CD4-positive, alpha-beta T cell treated with Interleukin-10 for 1 hour (primary cell): ENCODE measurements around the gene SPESP1.
"Not testable (repeated sequence)": the region's sequence is repeated elsewhere in the genome, so short reads cannot be mapped to it uniquely, and the experiment has no call there.

Experiments
- DNase-seq: peaks from one replicate; pipeline ENCODE4 v3.0.0-alpha.2; 2020

SPESP1 gene

DNA sequence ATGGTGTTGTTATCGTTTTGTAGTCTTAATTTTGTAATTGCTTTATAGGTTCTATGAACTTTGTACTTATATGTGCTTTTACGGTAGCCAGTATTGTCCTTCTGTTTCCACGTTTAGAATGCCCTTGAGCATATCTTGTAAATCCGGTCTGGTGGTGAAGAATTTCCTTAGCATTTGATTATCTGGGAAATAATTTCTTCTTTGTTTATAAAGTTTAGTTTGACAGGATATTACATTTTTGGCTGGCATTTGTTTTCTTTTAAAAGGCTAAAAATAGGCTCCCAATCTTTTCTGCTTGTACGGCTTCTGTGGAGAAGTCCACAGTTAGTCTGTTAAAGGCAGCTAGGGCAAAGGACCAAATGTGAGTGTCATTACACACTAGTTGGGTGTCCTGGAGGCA lies 36.7 kb downstream of the SPESP1 start:
- DNase-seq: no peak

DNA sequence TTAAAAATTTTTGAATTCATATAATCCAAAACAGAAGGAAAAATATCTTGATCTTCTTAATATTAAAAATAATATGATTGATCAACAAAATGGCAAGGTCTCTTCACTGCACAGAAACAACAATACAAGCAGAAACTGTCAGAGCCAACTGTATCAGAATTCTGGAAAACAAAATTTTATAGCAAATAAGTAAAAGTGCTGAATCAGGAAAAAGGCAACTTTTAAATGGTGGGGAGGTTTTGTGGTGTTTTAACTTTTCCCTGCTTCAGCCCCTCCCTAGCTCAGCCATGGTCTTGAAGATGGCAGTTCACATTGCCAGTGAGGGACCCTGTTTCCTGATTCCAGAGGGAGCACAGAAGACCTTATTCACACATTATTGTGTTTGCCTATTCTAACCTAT lies 37.6 kb downstream of the SPESP1 start:
- no peak for DNase-seq

DNA sequence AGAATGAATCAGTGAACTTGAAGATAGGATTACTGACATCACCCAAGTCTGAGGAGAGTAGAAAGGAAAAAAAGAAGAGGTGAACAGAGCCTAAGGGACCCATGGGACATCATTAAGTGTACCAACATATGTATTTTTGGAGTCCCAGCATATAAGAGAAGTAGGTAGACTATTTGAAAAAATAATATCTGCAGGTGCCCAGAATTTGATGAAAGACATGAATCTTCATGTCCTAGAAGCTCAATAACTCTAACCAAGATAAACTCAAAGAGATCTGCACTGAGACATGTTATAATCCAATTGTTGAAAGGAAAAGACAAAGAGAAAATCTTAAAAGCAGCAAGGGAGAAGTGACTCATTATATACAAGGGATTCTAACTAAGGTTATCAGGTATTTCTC lies 39.0 kb downstream of the SPESP1 start:
- no peak for DNase-seq

- no peak for DNase-seq
Measured at GRCh38 chr15:68972201-68973065, 42.1 kb downstream of the SPESP1 start.

- DNase-seq: not testable (repeated sequence)
Measured at GRCh38 chr15:68975651-68976160, 45.4 kb downstream of the SPESP1 start.

DNA sequence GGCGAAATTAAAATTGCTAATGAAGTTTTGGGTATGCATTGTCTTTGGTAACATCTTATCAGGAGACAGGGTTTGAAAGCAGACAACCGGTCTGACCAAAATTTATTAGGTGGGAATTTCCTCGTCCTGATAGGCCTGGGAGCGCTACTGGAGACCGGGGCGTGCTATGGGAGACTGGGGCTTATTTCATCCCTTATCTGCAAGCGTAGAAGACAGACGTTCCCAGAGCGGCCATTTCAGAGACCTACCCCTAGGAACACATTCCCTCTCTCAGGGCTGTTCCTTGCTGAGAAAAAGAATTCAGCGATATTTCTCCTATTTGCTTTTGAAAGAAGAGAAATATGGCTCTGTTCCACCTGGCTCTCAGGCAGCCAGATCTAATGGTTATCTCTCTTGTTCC lies 47.1 kb downstream of the SPESP1 start:
- DNase-seq: not testable (repeated sequence)

DNA sequence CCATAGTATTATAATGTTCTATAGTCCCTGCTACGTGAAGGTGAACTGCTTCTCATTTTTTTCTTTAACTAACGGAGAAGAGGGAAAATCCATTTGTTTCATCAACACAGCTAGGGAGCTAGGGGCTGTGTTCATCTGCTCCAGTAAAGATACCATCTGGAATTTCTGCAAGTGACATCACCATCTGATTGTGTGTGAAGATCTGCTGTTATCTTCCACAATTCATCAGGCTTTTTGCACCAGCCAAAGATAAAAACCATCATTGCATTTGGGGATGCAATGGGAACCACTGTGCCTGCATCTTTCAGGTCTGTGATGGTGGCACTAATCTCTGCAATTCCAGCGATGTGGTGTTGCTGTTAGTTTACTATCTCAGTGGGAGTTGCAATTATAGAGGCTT lies 48.7 kb downstream of the SPESP1 start:
- DNase-seq: no peak

GRCh38 chr15:68979816-68980215 lies 49.5 kb downstream of the SPESP1 start:
- no peak for DNase-seq

- DNase-seq: no peak
Measured at GRCh38 chr15:68980786-68981185, 50.5 kb downstream of the SPESP1 start.

DNA sequence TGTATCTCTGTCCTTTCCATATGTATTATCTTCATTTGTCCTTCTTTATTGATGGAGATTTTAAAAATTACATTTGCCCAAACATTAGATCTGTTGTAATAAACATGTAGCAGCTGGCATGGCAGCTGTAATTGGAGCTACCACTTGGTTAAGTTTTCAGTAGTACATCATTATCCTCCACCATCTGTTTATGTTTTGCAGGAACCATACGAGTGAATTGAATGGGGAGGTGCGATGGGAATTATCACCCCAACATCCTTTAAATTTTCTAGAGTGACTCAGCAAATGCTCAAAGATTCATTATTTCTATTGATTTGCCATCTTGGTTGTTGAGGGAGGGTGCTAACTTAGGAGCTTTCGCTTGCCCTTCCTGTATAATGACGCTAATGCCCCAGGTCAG lies 51.6 kb downstream of the SPESP1 start:
- no peak for DNase-seq

DNA sequence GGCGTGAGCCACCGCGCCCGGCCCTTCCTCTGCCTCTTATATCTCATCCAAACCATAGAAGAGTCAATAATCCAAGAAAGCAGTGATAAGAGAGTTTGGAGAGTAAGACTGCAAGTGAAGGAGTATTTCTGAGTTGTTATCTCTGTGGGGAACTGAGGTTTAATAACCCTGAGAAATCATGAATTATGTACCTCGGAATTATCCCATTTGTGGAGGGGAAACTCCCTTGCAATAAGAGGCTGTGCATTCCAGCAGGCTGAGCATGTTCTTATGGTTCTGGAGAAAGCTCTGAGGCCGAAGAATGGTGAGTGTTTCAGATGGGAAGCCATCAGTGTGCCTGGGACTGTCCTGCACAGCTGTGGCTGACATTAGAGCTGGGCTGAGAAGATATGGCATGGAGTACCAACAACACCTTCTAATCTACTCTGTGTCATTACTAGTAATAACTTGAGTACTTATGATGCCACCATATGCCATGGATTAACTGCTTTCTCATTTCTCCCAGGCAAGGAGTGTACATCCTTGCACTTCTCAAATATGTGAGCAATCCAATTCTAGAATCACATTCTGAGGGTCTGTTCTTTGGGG lies 52.7 kb downstream of the SPESP1 start:
- DNase-seq: no peak

DNA sequence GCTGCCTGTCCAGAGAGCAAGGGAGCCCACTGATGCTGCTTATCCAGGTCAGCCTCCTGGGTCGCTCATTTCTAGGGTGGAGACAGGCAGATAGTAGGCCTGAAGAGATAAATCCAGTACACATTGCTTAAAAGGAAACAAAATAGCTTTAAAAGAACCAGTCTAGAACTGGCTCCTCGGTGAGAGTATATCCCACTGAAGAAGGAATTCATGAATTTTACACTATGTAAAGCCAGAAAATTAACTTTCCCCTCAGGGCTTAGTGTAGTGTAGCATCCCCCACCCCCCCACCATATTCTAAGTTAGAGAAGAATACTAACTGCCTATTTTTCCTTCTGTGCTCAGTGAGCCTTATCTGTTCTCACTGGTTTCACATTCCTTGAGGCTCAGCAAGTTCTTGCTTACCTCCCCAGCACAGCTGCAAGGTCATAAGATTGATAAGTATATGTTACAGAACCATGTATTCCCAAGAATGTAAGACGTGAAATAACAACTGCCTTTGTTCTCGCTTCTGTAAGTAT lies 53.7 kb downstream of the SPESP1 start:
- no peak for DNase-seq

- no peak for DNase-seq
Measured at GRCh38 chr15:68984586-68984985, 54.3 kb downstream of the SPESP1 start.

GRCh38 chr15:68985361-68985891 lies 55.1 kb downstream of the SPESP1 start:
- no peak for DNase-seq

- no peak for DNase-seq
Measured at GRCh38 chr15:68986322-68986721, 56.0 kb downstream of the SPESP1 start.

- DNase-seq: no peak
Measured at GRCh38 chr15:68987120-68987519, 56.8 kb downstream of the SPESP1 start.

DNA sequence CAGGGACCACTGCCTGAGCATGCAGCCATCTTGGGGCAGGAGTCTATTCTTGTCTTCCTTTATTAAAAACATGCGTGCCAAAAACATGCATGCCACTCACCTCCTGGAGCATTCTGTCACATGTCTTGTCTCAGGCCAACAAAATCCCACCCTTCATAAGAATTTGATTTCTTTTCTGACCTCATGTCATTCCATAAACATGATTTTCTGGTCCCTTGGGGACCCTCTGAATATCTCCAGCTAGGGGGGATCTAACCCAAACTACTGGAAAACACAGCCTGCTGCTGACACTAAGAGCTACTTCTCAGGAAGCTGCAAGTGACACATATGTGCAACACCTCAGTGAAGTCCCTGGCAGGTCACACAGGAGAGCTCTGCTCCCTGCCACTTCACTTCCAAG lies 57.4 kb downstream of the SPESP1 start:
- DNase-seq: no peak

DNA sequence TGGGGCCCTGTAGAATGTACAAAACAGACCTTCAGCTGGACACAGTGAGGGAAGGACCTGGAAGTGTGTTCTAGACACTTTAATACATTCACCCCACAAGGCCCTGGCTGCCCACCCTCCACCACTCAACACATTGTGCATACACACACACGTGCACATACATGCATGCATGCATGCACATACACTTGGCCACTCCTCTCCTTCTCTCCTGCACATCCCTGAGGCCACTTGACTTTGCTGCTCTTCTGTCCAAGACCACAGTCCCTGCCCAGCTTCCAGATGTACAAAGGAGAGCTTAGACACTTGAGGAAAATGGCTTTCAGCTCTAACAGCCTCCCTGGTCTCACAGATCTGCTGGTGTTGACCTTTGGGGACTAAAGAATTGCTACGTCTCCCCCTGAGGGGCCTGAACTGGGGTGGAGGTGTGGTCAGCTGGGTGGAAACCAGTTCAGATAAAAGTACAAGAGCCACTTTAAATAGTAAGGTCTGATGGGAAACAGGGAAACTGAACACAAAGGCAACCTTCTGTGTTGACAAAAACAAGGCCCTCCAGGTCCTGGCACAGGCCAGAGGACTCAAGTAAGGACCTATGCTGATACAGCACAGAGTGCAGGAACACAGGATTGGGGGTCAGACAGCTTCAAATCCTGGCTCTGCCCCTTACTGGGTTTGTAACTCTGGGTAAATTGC lies 59.4 kb downstream of the SPESP1 start:
- DNase-seq: no peak

- no peak for DNase-seq
Measured at GRCh38 chr15:68990231-68990991, 60.1 kb downstream of the SPESP1 start.

DNA sequence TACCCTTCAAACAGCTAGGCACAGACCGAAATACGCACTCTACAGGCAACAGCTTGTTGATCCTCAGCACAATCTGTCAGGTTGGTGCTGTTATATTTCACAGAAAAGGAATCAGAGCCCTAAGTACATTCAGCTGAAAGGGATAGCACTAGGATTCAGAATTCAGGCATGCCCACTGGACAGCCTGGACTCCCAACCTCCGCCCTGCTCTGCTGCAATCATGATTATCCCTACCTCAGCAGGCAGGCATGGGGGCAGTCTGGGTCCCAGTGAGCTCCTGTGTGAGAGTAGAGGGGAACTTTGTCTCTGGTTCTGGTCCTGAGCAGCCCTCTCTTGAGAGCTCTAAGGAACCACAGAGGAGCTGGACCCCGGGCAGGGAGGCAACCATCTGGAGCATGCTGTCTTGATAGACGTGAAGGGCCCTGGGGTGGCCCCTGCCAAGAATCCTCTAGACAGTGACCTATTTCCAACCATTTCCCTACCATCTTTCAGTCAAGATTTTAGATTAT lies 60.7 kb downstream of the SPESP1 start:
- DNase-seq: no peak

DNA sequence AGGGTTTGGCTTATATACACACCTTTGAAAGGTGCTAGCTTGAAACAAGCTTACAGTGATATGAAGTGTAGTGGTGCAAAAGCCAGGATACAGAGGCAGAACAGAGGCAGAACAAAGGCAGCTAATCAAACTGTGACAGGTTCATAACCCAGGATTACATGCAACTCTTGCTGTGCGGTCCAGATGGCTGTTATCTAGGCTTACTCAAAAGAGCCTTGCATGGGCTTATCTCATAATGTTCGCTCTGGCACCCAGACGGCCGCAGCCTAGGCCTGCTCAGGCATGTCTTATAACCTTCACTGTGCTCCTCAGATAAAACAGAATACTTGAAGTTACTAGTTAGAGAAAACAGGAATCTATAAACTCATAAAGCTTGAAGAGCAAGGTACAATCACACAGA lies 61.4 kb downstream of the SPESP1 start:
- no peak for DNase-seq

DNA sequence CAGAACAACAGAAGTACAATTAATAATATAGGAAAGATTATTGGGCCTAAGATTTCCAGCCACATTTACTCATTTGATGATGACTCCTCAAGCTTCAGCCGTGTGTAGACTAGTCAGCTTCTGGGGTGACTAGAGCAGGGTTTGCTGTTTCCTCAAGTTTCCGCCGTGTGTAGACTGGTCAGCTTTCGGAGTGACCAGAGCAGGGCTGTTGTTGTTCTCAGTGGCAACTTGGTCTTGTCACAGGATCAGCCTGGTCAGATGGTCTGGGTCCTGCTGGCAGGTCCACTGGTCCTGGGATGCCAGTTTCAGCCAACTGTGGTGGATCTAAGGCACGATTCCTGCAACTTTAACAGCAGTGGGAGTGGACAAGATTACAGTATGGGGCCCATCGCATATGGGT lies 62.4 kb downstream of the SPESP1 start:
- DNase-seq: no peak
